ENCODE results near the gene GIPR.

DNA sequence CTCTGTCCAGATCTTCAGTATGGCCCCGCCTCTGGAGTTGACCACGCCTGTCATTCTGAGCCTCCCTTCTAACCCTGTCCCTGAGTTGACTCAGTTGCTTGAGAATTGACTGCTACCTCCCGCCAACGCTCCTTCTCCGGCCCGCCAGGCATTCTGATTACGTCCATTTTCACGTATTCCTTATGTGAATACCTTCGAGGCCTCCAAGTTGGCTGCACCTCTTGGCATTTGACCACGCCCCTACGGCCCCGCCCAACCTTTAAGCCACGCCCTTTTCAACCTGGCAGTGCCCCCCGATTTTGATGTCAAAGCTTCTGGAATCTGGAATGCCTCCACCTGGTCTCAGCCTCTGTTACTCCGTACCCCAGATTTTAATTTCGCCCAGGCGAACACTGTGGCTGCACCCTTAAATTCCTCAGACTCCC, 27.2 kb upstream of the GIPR start:
- no peak for TF ChIP-seq POLR2A (IDR thresholded peaks at IDR 0.05; ENCODE audit: low read depth)
- TF ChIP-seq CTCF (IDR thresholded peaks at IDR 0.05) = no peak

Measured in esophagus muscularis mucosa (tissue), 3 donors.